NCI-H345 treated with DMSO at 0.1 percent for 48 hours (cell line): ENCODE measurements around the gene ACSM2B.
"Not testable (repeated sequence)": the region's sequence is repeated elsewhere in the genome, so short reads cannot be mapped to it uniquely, and the experiment has no call there.

ENCODE experiments used
- DNase-seq: peaks from one replicate; lab custom pipeline; 2025; ENCODE audit not compliant: unreplicated experiment; lab: John Stamatoyannopoulos, UW

ACSM2B gene, protein sequence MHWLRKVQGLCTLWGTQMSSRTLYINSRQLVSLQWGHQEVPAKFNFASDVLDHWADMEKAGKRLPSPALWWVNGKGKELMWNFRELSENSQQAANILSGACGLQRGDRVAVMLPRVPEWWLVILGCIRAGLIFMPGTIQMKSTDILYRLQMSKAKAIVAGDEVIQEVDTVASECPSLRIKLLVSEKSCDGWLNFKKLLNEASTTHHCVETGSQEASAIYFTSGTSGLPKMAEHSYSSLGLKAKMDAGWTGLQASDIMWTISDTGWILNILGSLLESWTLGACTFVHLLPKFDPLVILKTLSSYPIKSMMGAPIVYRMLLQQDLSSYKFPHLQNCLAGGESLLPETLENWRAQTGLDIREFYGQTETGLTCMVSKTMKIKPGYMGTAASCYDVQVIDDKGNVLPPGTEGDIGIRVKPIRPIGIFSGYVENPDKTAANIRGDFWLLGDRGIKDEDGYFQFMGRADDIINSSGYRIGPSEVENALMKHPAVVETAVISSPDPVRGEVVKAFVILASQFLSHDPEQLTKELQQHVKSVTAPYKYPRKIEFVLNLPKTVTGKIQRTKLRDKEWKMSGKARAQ

GRCh38 chr16:20576145-20576544 lies at the start of gene ACSM2B:
Gene ACSM2B, minus strand, starts transcription at chr16:20576367. Its CDS starts 11,522 bp downstream, at chr16:20564845.
- DNase-seq, result not testable (repeated sequence)

DNA sequence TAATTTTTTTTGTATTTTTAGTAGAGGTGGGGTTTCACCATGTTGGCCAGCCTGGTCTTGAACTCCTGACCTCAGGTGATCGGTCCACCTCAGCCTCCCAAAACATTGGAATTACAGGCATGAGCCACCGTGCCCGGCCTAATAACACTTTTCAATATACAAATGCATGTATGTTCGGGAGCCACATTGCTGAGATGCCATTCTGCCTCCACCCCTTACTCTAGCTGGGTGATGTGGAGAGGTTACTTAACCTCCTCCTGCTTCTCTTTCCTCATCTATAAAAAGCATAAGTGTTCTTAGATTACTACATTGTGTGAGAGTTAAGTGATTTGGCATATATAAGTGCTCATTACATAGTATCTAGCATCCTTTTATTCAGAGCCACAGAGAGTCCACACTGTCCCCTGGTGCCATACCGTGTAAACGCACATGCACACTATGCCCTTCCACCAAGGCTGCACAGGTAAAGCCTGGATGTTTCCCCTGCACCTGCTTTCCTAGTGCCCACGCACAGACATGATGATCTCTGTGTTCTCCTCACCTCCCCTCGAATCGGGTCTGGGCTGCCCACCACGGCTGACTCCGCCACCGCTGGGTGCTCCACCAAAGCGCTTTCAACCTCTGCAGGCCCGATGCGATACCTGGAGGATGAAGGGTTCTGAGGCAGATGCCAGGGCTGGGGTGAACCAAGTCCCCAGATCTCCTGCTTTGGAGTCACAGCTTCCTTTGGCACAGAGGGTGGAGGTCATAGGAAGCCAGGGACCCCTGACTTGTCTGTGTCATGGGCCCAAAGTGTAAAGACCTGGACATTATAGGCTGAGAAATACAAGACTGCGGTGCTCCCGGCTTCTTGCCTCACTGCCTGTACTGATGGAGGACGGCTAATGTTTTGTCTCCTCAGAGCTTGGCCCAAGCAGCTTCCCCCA lies 49.0 kb upstream of the ACSM2B start:
- peak; percentile 36 for DNase-seq

GRCh38 chr16:20624205-20624604 lies 48.0 kb upstream of the ACSM2B start:
- DNase-seq, result no peak

DNA sequence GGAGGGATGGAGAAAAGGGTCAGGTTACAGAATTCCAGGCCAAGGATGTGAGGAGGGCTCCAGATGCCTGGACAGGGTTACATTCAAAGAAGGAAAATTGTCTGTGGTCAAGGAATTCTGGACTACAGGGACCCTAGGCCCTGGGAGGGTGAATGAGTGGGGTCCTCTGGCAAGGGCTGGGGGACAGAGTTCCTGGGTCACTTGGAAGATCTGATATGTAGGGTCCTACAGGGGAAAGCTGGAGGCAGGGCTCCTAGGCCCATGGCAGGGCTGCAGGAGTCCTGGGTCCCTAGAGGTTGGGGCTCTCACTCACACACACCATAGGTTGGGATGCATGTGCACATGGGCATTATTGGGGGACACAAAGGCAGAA lies 46.3 kb upstream of the ACSM2B start:
- no peak for DNase-seq

GRCh38 chr16:20621406-20621805 lies 45.2 kb upstream of the ACSM2B start:
- no peak for DNase-seq

DNA sequence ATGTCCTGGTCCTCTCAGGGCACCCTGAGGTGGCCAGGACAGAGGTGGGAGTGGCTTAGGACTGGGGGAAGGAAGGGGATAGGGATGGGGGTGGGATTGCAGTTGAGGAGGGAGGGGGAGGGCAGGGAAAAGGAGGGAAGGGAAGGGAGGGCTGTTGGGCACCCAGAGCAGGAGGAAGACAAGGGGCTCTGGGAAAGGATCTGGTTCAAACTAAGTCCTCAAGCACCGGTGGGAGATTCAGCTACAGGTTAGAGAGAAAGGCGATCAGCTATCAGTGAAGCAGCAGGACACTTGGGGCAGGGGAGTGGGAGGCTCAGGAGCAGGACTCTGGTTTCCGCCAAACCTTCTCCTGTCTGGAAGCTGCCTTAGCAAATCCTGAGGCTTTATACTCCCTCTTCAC lies 44.6 kb upstream of the ACSM2B start:
- no peak for DNase-seq

- no peak for DNase-seq
Measured at GRCh38 chr16:20620003-20620402, 43.8 kb upstream of the ACSM2B start.

GRCh38 chr16:20617271-20617670 lies 41.1 kb upstream of the ACSM2B start:
- no peak for DNase-seq

DNA sequence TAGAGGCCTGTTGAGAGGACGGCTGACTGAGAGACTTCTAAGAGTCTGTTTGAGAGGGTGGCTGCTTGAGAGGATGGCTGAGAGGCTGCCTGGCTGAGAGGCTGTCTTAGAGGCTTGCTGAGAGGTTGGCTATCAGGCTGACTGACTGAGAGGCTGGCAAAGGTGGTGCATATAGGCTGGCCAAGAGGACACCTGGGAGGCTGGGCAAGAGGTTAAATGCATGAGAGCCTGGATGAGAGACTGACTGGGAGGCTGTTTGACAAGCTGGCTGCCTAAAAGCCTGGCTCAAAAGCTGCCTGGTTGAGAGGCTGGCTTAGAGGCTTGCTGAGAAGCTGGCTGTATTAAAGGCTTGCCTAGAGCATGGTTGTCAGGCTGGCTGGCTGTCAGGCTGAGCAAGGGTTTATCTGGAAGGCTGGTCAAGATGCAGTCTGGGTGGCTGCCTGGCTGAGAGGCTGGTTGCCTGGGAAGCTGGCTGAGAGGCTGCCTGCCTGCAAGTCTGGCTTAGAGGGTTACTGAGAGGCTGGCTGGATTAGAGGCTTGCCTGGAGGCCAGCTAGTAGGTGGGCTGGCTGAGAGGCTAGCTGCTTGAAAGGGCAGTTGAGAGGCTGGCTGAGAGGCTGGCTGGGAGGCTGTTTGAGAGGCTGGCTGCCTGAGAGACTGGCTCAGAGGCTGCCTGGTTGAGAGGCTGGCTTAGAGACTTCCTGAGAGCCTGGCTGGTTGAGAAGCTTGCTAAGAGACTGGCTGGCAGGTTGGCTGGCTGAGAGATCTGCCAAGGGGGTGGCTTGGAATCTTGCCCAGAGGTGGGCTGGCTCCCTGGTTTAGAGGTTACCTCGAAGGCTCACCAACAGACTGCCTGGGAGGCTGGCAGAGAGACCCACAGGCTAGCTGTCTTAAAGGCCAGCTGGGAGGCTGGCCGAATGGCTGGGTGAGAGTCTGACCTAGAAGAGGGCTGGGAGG lies 38.3 kb upstream of the ACSM2B start:
- peak; percentile 6 for DNase-seq

GRCh38 chr16:20613481-20614185 lies 37.5 kb upstream of the ACSM2B start:
- DNase-seq, result peak; percentile 62

DNA sequence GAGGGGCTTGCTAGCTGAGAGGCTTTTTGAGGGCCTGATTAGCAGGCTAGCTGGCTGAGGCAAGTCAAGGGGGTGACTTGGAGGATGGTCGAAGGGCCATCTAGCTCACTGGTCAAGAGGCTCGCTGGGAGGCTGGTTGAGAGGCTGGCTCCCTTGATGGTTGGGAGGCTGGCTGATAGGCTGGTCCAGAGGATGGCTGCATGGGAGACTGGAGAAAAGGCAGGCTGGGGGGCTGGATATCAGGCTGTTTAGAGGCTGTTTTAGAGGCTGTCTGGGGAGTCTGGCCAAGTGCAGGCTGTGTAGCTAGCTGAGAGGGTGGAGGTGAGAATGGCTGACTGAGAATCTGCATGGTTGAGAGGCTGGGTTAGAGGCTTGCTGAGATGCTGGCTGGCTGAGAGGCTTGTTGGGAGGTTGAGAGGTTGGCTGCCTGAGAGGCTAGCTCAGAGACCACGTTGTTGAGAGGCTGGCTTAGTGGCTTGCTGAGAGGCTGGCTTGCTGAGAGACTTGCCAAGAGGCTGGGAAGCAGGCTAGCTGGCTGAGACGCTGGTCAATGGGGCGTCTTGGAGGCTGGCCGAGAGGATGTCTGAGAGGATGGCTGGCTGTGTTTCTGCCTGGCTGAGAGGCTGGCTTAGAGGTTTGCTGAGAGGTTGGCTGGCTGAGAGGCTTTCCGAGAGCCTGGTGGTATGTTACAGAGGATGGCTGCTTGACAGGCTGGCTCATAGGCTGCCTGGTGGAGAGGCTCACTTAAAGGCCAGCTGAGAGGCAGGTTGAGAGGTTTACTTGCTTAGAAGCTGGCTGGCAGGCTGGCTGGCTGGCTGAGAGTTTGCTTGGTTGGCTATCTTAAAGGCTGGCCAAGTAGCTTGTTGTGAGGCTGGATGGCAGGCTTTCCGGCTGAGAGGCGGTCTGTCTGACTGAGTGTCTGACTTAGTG lies 36.6 kb upstream of the ACSM2B start:
- DNase-seq, result peak; percentile 70

GRCh38 chr16:20611975-20612481 lies 35.9 kb upstream of the ACSM2B start:
- DNase-seq, result peak; percentile 48

DNA sequence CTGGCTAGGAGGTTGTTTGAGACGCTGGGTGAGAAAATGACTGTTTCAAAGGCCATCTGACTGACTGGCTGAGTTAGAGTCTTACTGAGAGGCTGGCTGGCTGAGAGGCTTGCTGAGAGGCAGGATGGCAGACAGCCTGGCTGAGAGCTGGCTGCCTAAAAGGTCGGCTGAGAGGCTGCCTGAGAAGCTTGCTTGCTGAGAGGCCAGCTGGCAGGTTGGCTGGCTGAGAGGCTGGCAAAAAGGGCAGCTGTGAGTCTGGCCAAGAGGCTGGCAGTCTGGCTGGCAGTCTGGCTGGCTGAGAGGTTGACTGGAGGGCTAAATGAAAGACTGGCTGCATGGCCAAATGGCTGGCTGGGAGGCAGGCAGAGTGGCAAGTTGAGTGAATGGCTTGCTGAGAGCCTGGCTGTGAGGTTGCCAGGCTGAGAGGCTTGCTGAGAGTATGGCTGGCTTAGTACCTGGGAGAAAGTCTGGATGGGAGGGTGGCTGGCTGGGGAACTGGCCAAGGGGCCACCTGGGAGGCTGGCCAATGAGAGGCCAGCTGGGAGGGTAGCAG lies 35.3 kb upstream of the ACSM2B start:
- DNase-seq, result peak; percentile 86

DNA sequence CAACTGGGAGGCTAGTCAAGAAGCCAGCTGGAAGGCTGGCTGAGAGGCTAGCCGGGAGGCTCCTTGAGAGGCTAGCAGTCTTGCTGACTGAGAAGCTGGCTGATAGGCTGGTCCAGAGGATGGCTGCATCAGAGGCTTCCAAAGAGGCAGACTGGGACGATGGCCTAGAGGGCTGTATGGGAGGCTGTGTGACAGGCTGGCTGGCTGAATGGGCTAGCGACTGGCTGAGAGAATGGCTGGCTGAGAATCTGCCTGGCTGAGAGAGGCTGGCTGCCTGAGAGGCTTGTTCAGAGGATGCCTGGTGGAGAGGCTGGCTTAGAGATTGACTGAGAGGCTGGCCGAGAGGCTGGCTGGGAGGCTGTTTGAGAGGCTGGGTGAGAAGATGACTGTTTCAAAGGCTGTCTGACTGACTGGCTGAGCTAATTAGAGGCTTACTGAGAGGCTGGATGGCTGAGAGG lies 34.8 kb upstream of the ACSM2B start:
- no peak for DNase-seq

DNA sequence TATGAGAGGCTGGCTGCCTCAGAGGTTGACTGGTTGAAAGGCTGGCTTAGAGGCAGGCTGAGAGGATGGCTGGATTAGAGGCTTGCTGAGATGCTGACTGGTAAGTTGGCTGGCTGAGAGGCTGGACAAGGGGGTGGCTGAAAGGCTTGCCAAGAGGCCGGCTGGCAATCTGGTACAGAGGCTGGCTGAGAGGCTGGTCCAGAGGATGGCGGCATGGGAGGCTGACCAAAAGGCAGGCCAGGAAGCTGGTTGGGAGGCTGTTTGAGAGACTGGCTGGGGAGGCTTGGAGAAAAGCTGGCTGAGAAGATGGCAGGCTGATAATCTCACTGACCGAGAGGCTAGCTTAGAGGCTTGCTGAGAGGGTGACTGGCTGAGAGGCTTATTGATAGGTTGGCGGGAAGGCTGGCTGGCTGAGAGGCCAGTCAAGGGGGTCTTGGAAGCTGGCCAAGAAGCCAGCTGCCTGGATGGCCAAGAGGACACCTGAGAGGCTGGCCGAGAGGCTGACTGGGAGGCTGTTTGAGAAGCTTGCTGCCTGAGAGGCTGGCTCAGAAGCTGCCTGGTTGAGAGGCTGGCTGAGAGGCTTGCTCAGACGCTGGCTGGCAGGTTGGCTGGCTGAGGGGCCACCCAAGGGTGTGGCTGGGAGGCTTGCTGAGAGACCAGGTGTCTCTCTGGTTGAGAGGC lies 34.2 kb upstream of the ACSM2B start:
- DNase-seq, result peak; percentile 91

DNA sequence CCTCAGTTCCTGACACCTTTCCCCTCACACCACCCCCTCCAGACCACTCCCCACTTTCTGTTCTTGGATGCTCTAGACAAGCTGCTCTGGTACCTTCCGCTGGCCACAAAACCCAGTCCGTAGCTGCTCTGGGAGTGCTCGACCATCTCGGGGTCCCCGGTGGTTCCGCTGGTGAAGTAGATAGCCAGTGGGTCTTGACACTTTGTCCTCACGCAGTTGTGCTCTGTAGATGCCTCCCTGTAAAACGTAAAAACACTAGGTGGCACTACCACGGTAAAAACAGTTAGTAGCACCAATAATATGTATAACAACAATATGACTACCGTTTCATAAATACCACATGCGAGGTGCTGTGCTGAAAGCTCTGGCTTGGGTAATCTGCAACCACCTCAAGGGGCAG lies 26.0 kb upstream of the ACSM2B start:
- peak; percentile 34 for DNase-seq

- not testable (repeated sequence) for DNase-seq
Measured at GRCh38 chr16:20599475-20599874, 23.3 kb upstream of the ACSM2B start.
